MM.1S (cell line): ENCODE data around the gene DPYSL4.

ENCODE experiments used
- EZH2 ChIP-seq: fragments of 300-600 bp; sonication (generic); optimal IDR thresholded peaks from 2 replicates; pipeline ENCODE3; 2017; ENCODE audit warnings: low read depth, mild to moderate bottlenecking, antibody characterized with exemption, low read length, mixed read lengths
- EZH2phosphoT487 ChIP-seq: fragments of 300-600 bp; sonication (generic); IDR thresholded peaks from 2 replicates; pipeline ENCODE4 v1.6.1; 2018; ENCODE audit warnings: antibody characterized with exemption, low read length
- TF ChIP-seq, protein P1 (sequence below): fragments of 300-600 bp; sonication (generic); IDR thresholded peaks from 2 replicates; pipeline ENCODE4 v1.5.1; 2016; ENCODE audit warnings: antibody characterized with exemption, low read length, mixed read lengths

DNA sequence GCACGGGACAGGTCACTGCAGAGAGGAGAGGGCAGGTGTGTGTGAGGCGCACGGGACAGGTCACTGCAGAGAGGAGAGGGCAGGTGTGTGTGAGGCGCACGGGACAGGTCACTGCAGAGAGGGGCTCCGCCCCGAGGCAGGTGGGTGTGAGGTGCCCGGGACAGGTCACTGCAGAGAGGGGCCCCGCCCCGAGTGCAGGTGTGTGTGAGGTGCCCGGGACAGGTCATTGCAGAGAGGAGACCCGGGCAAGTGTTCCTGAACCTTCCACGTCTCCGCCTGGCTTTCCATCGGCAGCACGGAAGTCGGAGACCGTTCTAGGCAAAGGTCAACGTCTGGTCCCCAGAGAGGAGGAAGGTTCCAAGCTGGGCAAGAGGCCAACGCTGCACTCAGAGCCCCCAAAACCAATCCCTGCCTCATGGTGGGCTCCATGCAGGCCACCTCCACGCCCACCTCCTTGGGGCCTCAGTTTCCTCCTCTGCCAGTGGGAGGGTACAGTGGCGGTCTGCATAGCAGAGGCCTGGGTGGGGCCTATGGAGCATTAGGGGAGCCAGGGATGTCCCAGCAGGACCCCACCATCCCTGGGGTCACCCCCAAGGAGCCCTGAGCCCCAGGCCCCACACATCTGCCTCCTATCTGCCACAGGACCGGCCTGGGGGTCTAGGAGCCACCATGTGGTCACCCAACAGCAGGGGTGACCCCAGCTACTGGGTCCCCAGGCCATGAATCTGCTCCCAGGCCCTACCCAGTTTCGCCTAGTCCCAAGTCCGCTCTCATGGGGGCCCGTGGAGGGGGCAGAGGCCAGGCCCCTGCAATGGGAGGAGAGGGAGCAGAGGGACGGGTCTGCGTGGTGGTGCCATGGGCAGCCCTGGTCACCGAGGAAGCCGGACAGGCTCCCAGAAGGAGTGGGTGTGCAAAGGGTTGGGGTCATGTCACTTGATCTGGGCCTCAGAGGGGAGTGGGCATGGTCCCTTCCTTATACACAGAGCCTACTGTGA is 64.0 kb downstream of the DPYSL4 start:
- TF ChIP-seq EZH2 (no peak), EZH2phosphoT487 (no peak)
- TF ChIP-seq, protein P1, sequence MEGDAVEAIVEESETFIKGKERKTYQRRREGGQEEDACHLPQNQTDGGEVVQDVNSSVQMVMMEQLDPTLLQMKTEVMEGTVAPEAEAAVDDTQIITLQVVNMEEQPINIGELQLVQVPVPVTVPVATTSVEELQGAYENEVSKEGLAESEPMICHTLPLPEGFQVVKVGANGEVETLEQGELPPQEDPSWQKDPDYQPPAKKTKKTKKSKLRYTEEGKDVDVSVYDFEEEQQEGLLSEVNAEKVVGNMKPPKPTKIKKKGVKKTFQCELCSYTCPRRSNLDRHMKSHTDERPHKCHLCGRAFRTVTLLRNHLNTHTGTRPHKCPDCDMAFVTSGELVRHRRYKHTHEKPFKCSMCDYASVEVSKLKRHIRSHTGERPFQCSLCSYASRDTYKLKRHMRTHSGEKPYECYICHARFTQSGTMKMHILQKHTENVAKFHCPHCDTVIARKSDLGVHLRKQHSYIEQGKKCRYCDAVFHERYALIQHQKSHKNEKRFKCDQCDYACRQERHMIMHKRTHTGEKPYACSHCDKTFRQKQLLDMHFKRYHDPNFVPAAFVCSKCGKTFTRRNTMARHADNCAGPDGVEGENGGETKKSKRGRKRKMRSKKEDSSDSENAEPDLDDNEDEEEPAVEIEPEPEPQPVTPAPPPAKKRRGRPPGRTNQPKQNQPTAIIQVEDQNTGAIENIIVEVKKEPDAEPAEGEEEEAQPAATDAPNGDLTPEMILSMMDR, result no peak
